A673 (cell line): ENCODE measurements around the gene FAM227B. TPM values are rescaled to one million over a fixed set of nuclear protein-coding genes. Genes with fewer than 3 reads are reported as not detected.

Experiments used
- BruUV-seq: library from RNA; stranded (reverse); fragments of 400-500 nt; replicated peaks from 2 replicates; lab custom pipeline; 2021; lab: Mats Ljungman, UMichigan
- CTCF ChIA-PET: fragments of 300-600 bp; sonication (Branson Sonifier 250); formaldehyde crosslinking; loops from one replicate; lab custom pipeline; 2022; ENCODE audit warnings: antibody characterized with exemption; lab: Charles Lee
- POLR2A ChIA-PET: fragments of 300-600 bp; sonication (Branson Sonifier 250); formaldehyde crosslinking; loops from one replicate; lab custom pipeline; 2022; ENCODE audit warnings: antibody characterized with exemption; ENCODE audit not compliant: low non-redundant PET; lab: Charles Lee
- DNase-seq: peaks from one replicate; pipeline ENCODE4 v3.0.0-alpha.2; 2015; ENCODE audit warnings: low spot score
- H3K27ac ChIP-seq: fragments of 200-600 bp; sonication (generic); 2 replicates; pipeline ENCODE4 v1.5.1; 2016; ENCODE audit warnings: mixed run types, low read depth, mild to moderate bottlenecking, mixed read lengths, antibody characterized with exemption, low read length; ENCODE audit not compliant: poor library complexity, severe bottlenecking
- H3K27me3 ChIP-seq: fragments of 200-600 bp; sonication (generic); replicated peaks from 2 replicates; pipeline ENCODE4 v1.6.1; 2017; ENCODE audit warnings: mixed run types, low read depth, mild to moderate bottlenecking, mixed read lengths, antibody characterized with exemption, low read length; ENCODE audit not compliant: insufficient read depth, poor library complexity
- H3K36me3 ChIP-seq: fragments of 200-600 bp; sonication (generic); 2 replicates; pipeline ENCODE4 v1.6.1; 2016; ENCODE audit warnings: mixed run types, mild to moderate bottlenecking, mixed read lengths, antibody characterized with exemption, low read length; ENCODE audit not compliant: insufficient read depth, poor library complexity, severe bottlenecking
- H3K4me1 ChIP-seq: fragments of 200-600 bp; sonication (generic); 2 replicates; pipeline ENCODE4 v1.6.1; 2017; ENCODE audit warnings: mixed run types, mild to moderate bottlenecking, mixed read lengths, antibody characterized with exemption, low read length; ENCODE audit not compliant: insufficient read depth, poor library complexity, severe bottlenecking
- H3K4me3 ChIP-seq: fragments of 200-600 bp; sonication (generic); 2 replicates; pipeline ENCODE4 v1.5.1; 2016; ENCODE audit warnings: low read depth, mixed run types, mild to moderate bottlenecking, mixed read lengths, low read length; ENCODE audit not compliant: poor library complexity, severe bottlenecking
- H3K9me3 ChIP-seq: fragments of 200-600 bp; sonication (generic); 2 replicates; pipeline ENCODE4 v1.6.1; 2016; ENCODE audit warnings: mixed run types, low read depth, mild to moderate bottlenecking, mixed read lengths, antibody characterized with exemption, low read length; ENCODE audit not compliant: poor library complexity, severe bottlenecking
- EZH2 ChIP-seq: fragments of 200-600 bp; sonication (generic); IDR thresholded peaks from 2 replicates; pipeline ENCODE4 v1.6.1; 2017; ENCODE audit warnings: borderline replicate concordance, low read depth, mild to moderate bottlenecking, mixed read lengths, antibody characterized with exemption, low read length; ENCODE audit not compliant: poor library complexity, severe bottlenecking
- intact Hi-C: fragments of 100-400 bp; cut with micrococcal nuclease; formaldehyde crosslinking; loops from one replicate; pipeline ENCODE4 v1.10.0; 2022; ENCODE audit not compliant: unreplicated experiment
- total RNA-seq: library from RNA; stranded (reverse); gene quantifications from 2 replicates; pipeline ENCODE4 v1.2.3, GENCODE V29; 2021
- TF ChIP-seq, protein P1 (sequence below): fragments of 300-800, 200-600 bp; sonication (generic); conservative IDR thresholded peaks from 2 replicates; pipeline ENCODE4 v1.5.1; 2017; ENCODE audit warnings: low read depth, mild to moderate bottlenecking, antibody characterized with exemption, low read length, moderate library complexity, mixed read lengths

The FAM227B gene
- total RNA-seq, 1 experiment from 2014 or later: 2.3 TPM

DNA sequence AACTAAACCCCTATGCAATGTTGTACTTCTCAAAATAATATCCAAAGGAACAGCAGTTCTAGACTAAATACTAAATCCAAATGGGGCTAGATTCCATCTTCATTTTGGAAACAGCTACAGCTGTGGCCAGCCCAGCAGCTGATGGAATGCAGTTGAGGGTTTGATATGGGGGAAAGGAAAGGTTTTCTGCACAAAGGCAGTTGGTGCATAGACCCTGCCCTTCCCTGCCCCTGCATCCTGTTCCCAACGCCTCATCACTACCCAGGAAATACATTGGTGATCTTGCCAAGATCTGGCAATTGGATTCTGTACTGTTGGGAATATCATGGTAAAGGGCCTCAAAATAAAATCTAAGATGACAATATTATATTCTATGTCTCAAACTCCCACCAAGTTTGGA, 44.1 kb upstream of the FAM227B start:
- DNase-seq: no peak
- ChIA-PET CTCF (no interaction called here), POLR2A (no interaction called here)

DNA sequence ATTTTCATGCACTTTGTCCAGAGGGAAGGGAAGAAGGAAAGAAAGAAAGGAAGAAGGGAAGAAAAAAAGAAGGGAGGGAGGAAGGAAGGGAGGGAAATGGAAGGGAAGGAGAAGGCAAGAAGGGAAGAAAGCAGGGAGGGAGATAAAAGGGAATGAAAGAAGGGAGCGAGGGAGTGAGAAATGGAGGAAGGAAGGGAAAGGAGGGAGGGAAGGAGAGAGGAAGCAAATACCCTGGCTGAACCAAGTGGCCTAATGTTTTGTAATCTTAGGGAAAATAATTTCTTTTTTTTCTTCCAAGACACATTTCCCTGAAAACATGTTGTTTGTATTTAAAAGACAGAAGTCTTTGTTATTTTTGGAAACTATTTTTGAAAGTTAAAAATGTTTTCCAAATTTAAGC, 36.1 kb upstream of the FAM227B start:
- no peak for DNase-seq
- CTCF ChIA-PET: no interaction called here
- no TSS peak for BruUV-seq
- Histone ChIP-seq H3K4me3 (no peak overlapping the region), H3K27ac (no peak overlapping the region), H3K27me3 (no peaks in the 10 kb centered on the region), H3K9me3 (peaks cover 14% of the 10 kb centered on the region), H3K4me1 (no peaks in the 10 kb centered on the region), H3K36me3 (no peaks in the 10 kb centered on the region)
- TF ChIP-seq EZH2: no peak
- TF ChIP-seq, protein P1, sequence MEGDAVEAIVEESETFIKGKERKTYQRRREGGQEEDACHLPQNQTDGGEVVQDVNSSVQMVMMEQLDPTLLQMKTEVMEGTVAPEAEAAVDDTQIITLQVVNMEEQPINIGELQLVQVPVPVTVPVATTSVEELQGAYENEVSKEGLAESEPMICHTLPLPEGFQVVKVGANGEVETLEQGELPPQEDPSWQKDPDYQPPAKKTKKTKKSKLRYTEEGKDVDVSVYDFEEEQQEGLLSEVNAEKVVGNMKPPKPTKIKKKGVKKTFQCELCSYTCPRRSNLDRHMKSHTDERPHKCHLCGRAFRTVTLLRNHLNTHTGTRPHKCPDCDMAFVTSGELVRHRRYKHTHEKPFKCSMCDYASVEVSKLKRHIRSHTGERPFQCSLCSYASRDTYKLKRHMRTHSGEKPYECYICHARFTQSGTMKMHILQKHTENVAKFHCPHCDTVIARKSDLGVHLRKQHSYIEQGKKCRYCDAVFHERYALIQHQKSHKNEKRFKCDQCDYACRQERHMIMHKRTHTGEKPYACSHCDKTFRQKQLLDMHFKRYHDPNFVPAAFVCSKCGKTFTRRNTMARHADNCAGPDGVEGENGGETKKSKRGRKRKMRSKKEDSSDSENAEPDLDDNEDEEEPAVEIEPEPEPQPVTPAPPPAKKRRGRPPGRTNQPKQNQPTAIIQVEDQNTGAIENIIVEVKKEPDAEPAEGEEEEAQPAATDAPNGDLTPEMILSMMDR: no peak
- intact Hi-C loops: no loop called here
- POLR2A ChIA-PET: no interaction called here

More for the DNA sequence above, 44.1 kb upstream of the FAM227B start:
- TF ChIP-seq EZH2: no peak
- TF ChIP-seq, protein P1: no peak
- Histone ChIP-seq H3K4me1 (no peaks in the 10 kb centered on the region), H3K36me3 (no peaks in the 10 kb centered on the region), H3K27ac (no peak overlapping the region), H3K27me3 (no peaks in the 10 kb centered on the region), H3K9me3 (no peaks in the 10 kb centered on the region), H3K4me3 (no peak overlapping the region)
- BruUV-seq: no TSS peak
- intact Hi-C loops: no loop called here

DNA sequence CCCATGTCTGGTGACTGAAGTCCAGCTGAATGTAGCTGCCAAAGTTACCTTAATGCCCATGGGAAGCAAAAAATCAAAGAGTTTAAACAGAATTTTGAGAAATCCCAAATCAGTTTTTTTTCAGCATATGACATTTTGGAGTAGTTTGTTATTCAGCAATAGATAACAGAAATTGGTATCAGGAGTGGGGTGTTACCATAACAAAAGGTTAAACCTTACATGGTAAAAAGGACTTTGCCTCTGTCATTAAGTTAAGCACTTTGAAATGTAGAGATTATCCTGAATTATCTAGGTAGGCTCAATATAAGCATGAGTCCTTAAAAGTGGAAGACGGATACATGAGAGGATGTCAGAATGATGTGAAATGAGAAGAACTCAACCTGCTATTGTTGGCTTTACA, 32.3 kb upstream of the FAM227B start:
- Histone ChIP-seq H3K4me1 (no peaks in the 10 kb centered on the region), H3K4me3 (no peak overlapping the region), H3K36me3 (no peaks in the 10 kb centered on the region), H3K27me3 (no peaks in the 10 kb centered on the region), H3K27ac (no peak overlapping the region), H3K9me3 (peaks cover 14% of the 10 kb centered on the region)
- TF ChIP-seq, protein P1: no peak
- no peak for TF ChIP-seq EZH2
- ChIA-PET POLR2A (no interaction called here), CTCF (no interaction called here)
- intact Hi-C loops: no loop called here
- no peak for DNase-seq
- no TSS peak for BruUV-seq
